ENCODE data around the gene CCDC88B.

DNA sequence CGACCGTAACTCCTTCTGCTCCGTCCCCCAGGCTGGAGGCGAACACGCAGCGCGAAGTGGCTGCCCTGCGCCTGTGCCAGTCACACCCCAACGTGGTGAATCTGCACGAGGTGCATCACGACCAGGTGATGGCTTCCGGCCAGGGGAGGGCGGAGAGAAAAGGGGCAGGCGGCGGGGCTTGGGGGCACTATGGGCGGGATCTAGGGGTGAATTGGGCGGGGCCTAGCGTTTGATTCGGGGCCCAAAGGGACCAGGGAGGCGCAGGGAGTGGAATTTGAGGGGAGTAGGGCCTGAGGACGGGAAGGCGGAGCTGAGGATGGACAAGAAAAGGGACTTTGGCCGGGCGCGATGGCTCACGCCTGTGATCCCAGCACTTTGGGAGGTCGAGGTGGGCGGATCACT is 28.7 kb downstream of the CCDC88B start:
- TF ChIP-seq, protein P1, sequence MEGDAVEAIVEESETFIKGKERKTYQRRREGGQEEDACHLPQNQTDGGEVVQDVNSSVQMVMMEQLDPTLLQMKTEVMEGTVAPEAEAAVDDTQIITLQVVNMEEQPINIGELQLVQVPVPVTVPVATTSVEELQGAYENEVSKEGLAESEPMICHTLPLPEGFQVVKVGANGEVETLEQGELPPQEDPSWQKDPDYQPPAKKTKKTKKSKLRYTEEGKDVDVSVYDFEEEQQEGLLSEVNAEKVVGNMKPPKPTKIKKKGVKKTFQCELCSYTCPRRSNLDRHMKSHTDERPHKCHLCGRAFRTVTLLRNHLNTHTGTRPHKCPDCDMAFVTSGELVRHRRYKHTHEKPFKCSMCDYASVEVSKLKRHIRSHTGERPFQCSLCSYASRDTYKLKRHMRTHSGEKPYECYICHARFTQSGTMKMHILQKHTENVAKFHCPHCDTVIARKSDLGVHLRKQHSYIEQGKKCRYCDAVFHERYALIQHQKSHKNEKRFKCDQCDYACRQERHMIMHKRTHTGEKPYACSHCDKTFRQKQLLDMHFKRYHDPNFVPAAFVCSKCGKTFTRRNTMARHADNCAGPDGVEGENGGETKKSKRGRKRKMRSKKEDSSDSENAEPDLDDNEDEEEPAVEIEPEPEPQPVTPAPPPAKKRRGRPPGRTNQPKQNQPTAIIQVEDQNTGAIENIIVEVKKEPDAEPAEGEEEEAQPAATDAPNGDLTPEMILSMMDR (IDR thresholded peaks at IDR 0.05), result no peak
- TF ChIP-seq POLR2A (IDR thresholded peaks at IDR 0.05) (no peak), POLR2AphosphoS5 (IDR thresholded peaks at IDR 0.05; ENCODE audit: insufficient read depth in 1 of 2, low read depth in 1 of 2) (no peak)
